NT2/D1 (cell line): ENCODE results near the gene EPB41L4B.
"Not testable (repeated sequence)": the region's sequence is repeated elsewhere in the genome, so short reads cannot be mapped to it uniquely, and the experiment has no call there.

Experiments
- SUZ12 ChIP-seq: IDR thresholded peaks from 2 replicates; pipeline ENCODE4 v1.6.1; 2011; ENCODE audit not compliant: insufficient read length, insufficient read depth; ENCODE audit errors: extremely low read depth
- YY1 ChIP-seq: IDR thresholded peaks from 2 replicates; pipeline ENCODE4 v1.6.1; 2011; ENCODE audit not compliant: insufficient read length, insufficient read depth
- ZNF274 ChIP-seq: IDR thresholded peaks from 2 replicates; pipeline ENCODE4 v1.6.1; 2011; ENCODE audit warnings: mild to moderate bottlenecking, low read depth, low read length

- not testable (repeated sequence) for TF ChIP-seq YY1, SUZ12, ZNF274
These were observed 20.1 kb upstream of the EPB41L4B start for GRCh38 chr9:109340979-109341378.
